ENCODE data around the gene ATR.

DNA sequence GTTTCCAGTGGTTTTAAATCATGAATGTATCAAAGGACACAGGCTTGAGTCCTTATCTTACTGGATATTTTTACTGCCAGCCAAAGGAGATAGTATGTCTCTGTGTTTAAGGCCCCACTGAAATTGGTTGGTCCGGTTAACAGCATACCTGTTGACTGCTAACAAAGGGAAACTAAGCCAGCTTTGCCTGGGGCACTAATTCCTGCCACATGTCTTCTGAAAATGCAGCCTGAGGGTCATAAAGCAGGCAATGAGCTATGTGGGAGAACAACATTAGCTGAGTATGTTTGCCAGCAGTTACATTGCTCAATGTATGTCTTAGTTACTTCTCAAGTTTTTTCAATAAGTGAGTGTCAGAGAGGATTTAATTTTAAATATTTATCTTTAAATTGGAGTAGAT lies 30.1 kb upstream of the ATR start:
- TF ChIP-seq, protein P1, sequence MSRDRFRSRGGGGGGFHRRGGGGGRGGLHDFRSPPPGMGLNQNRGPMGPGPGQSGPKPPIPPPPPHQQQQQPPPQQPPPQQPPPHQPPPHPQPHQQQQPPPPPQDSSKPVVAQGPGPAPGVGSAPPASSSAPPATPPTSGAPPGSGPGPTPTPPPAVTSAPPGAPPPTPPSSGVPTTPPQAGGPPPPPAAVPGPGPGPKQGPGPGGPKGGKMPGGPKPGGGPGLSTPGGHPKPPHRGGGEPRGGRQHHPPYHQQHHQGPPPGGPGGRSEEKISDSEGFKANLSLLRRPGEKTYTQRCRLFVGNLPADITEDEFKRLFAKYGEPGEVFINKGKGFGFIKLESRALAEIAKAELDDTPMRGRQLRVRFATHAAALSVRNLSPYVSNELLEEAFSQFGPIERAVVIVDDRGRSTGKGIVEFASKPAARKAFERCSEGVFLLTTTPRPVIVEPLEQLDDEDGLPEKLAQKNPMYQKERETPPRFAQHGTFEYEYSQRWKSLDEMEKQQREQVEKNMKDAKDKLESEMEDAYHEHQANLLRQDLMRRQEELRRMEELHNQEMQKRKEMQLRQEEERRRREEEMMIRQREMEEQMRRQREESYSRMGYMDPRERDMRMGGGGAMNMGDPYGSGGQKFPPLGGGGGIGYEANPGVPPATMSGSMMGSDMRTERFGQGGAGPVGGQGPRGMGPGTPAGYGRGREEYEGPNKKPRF (IDR thresholded peaks at IDR 0.05; ENCODE audit: low read depth, low read length) = no peak
- no peak for TF ChIP-seq ZNF76 (CRISPR knock-in tag; IDR thresholded peaks at IDR 0.05; ENCODE audit: borderline replicate concordance)
- TF ChIP-seq, protein P2, sequence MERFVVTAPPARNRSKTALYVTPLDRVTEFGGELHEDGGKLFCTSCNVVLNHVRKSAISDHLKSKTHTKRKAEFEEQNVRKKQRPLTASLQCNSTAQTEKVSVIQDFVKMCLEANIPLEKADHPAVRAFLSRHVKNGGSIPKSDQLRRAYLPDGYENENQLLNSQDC (CRISPR knock-in tag; IDR thresholded peaks at IDR 0.05) = no peak
- TF ChIP-seq HNRNPUL1 (IDR thresholded peaks at IDR 0.05; ENCODE audit: low read length) = no peak
- TF ChIP-seq TCF7 (IDR thresholded peaks at IDR 0.05; ENCODE audit: borderline replicate concordance) = no peak
- TF ChIP-seq ZC3H8 (IDR thresholded peaks at IDR 0.05) = no peak
- TF ChIP-seq, protein P3, sequence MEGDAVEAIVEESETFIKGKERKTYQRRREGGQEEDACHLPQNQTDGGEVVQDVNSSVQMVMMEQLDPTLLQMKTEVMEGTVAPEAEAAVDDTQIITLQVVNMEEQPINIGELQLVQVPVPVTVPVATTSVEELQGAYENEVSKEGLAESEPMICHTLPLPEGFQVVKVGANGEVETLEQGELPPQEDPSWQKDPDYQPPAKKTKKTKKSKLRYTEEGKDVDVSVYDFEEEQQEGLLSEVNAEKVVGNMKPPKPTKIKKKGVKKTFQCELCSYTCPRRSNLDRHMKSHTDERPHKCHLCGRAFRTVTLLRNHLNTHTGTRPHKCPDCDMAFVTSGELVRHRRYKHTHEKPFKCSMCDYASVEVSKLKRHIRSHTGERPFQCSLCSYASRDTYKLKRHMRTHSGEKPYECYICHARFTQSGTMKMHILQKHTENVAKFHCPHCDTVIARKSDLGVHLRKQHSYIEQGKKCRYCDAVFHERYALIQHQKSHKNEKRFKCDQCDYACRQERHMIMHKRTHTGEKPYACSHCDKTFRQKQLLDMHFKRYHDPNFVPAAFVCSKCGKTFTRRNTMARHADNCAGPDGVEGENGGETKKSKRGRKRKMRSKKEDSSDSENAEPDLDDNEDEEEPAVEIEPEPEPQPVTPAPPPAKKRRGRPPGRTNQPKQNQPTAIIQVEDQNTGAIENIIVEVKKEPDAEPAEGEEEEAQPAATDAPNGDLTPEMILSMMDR (IDR thresholded peaks at IDR 0.05 in 2 of 3, conservative IDR thresholded peaks at IDR 0.05 in 1 of 3; ENCODE audit: insufficient read depth in 2 of 3, low read depth in 1 of 3, low read length in 3 of 3) = no peak
- no peak for TF ChIP-seq HMG20B (CRISPR knock-in tag; IDR thresholded peaks at IDR 0.05)
- no peak for TF ChIP-seq JUN (IDR thresholded peaks at IDR 0.05; ENCODE audit: borderline replicate concordance, low read depth, low read length)
- TF ChIP-seq JUN (CRISPR knock-in tag; IDR thresholded peaks at IDR 0.05; ENCODE audit: borderline replicate concordance) = no peak
